ENCODE results near the gene SLC7A14.

Gene SLC7A14

DNA sequence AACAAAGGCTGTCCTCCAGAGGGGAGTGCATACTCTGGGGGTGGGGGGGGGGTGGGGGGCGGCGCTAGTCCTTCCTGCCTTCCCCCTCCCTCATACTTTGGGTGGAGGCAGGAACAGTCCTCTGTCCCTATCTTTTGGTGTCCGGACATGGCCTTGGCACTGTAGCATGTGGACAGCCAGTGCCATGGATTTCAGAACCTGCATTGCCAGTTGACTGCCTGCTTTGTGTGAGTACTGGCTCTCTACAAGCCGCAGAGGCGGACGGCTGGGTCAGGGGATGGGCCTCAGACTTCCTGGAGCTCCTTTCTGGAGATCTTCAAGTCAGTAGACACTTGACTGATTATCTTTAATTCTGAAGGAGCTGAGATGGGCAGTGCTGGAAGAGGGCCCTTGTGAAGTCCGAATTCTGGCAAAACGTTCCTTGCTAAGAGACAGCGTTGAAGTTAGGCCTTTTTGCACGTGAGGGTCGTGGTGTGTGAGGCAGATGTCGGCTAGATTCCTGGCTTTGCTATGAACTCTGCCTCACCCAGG lies 164.7 kb downstream of the SLC7A14 start:
- peak; percentile 51 for DNase-seq

DNA sequence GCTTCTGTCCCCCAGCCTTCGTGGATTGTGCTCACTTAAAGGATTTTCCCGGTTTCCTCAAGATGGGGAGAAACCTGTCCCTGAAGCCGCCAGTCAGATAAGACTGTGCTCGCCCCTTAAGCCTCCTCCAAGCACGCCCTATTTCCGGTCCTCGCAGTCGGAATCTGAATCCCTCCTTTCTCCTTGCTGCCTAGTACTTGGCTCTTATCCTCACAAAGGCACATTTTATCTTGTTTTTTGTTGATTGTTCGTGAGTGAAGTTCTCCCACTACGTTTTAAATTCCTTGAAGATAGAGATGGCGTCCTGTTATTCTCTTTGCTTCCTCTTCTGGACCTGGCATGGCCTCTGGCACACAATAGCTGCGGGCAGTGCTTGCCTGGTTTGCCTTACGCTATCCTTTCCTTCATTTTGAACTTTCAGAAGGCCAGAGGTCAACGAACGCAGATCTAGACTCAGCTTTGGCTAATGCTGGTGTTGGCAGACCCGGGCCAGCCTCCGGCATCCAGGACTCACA lies 165.5 kb downstream of the SLC7A14 start:
- DNase-seq: peak; percentile 66

- DNase-seq: peak; percentile 28
These were observed 166.3 kb downstream of the SLC7A14 start for GRCh38 chr3:170419557-170420087.

DNA sequence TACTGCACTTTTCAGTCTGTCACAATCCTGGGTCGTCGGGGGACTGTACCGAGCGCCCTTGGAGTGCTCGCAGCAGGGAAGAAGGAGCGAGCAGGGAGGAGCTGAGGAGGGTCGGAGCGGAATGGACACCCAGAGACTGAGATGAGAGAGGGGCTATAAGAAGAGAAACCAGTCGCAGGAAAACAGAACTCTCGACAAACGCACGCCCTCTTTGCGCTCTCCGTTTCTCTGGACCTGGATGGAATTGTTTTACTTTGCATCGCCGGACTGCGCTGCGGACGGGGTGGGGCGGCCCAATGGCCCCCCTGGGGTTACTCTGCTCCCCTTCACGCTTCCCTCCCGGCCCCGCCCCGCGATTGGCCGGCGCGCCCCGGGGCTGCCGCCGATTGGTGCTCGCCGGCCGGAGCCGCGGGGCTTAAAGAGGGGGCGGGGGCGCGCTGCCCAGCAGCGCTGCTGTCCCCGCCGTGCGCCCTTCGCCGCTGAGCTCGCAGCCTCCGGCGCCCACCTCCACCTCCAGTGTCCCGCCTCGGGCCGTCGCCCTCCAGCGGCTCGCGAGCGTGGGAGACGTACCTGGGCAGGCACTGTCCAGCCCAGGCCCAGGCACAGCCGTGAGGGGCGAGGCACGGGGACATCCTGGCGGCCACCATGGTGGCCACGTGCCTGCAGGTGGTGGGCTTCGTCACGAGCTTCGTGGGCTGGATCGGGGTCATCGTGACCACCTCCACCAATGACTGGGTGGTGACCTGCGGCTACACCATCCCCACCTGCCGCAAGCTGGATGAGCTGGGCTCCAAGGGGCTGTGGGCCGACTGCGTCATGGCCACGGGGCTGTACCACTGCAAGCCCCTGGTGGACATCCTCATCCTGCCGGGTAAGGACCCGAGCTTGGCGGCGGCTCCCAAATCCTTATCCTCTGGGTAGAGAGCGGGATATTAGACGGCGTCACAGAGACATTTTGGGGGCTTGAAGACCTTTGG lies 167.2 kb downstream of the SLC7A14 start, which contains the start of gene CLDN11:
CLDN11 (plus strand) TSS at position 447 of the 977 bp plus-strand sequence; CDS start at position 646, 199 bp downstream.
- DNase-seq: peak; percentile 94

- no peak for DNase-seq
These were observed 168.8 kb downstream of the SLC7A14 start for GRCh38 chr3:170417090-170417489.

- DNase-seq: peak; percentile 78
These were observed 171.6 kb downstream of the SLC7A14 start for GRCh38 chr3:170414202-170414663.

- no peak for DNase-seq
These were observed 172.6 kb downstream of the SLC7A14 start for GRCh38 chr3:170413291-170413690.

- DNase-seq: peak; percentile 19
These were observed 175.3 kb downstream of the SLC7A14 start for GRCh38 chr3:170410428-170411029.

Measured in NCI-H510A treated with DMSO at 0.1 percent for 48 hours (cell line).